Body of pancreas (tissue), 4 donors: ENCODE measurements around the gene RPUSD1.

Source experiments
- CTCF ChIP-seq, 7 experiments: fragments of 450-650 bp in 4 of 7; fragments of 200-600 bp in 3 of 7; sonication (generic) in 3 of 7; IDR thresholded peaks; one replicate each; pipeline ENCODE4 v1.5.1; 2016 to 2019; ENCODE audit warnings: antibody characterized with exemption in 7 of 7
- POLR2A ChIP-seq, 3 donors: fragments of 450-650 bp; IDR thresholded peaks; one replicate each; pipeline ENCODE4 v1.6.1; 2016; ENCODE audit warnings: antibody characterized with exemption in 3 of 3, mild to moderate bottlenecking in 2 of 3

DNA sequence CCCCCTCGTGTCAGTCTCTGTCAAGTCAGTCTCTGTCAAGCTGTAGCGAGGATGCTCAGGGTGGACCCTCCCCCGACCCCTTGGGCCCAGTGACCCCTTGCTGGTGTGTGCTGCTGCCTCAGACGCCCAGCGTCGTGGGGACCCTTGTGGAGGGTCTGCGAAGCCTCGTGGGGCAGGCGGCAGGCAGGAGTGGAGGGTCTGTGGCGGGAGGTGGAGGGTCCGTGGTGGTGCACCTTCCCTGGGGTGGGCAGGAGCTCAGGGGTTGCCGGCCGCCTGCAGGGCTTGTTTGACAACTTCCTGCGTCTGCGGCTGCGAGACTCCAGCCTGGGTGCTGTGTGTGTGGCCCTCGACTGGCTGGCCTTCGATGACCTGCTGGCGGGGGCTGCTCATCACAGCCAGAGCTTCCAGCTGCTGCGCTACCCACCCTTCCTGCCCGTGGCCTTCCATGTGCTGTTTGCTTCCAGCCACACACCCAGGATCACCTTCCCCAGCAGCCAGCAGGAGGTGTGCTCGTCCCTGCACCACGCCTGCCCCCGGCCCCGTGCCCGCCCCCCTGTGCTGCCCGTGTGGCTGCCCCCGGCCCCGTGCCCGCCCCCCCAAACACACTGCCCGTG is 6.8 kb upstream of the RPUSD1 start:
- no peak for TF ChIP-seq CTCF (IDR thresholded peaks at IDR 0.05)
- TF ChIP-seq POLR2A (IDR thresholded peaks at IDR 0.05): no peak
